ENCODE measurements around the gene TMX1. TPM values are rescaled to one million over a fixed set of nuclear protein-coding genes. Genes with fewer than 3 reads are reported as not detected.

Gene TMX1
- total RNA-seq, 1 experiment from 2014 or later: 35.3 TPM

DNA sequence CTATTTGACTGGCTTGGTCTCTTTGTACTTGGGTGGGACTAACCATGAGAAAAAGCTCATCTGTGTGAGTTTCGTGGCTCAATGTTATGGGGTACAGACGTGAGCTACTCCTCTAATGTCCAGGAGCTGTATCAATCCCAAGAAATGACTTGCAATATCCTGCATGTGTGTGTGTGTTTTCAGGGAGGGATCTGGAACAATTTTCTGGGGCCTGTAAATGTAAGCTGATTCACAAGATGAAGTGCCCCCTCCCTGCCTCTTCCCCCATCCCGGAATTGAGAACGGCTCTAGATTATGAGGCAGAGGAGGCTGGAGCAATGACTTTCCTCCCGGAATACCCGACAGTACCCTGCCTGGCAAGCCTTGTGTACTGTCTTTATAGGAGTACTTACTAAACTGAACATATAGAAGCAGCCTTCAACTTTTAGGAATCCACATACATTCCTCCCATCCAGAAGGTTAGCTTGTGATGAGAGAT is 53.9 kb downstream of the TMX1 start:
- BruUV-seq (replicated peaks): no TSS peak
- Histone ChIP-seq H3F3A (ENCODE audit: insufficient read depth, low read depth) (peaks cover 3% of the 10 kb centered on the region; the same call in 1 of the 2 replicates), H3K4me1 (replicated peaks; ENCODE audit: insufficient read depth) (peaks cover 9% of the 10 kb centered on the region), H3K4me3 (no peak overlapping the region), H3K4me2 (no peak overlapping the region), H3K36me3 (ENCODE audit: low read depth) (no peaks in the 10 kb centered on the region), H2AFZ (no peak overlapping the region), H3K9me2 (ENCODE audit: insufficient read depth) (no peaks in the 10 kb centered on the region), H3K27ac (no peak overlapping the region), H3K27me3 (ENCODE audit: insufficient read depth, low read depth) (no peaks in the 10 kb centered on the region), H4K20me1 (ENCODE audit: insufficient read depth) (no peaks in the 10 kb centered on the region), H3K9me3 (ENCODE audit: insufficient read depth, low read depth) (no peaks in the 10 kb centered on the region), H3K79me2 (ENCODE audit: low read depth) (no peaks in the 10 kb centered on the region)
- CTCF ChIA-PET: no interaction called here
- POLR2A ChIA-PET (ENCODE audit: unreplicated experiment): no interaction called here
- DNase-seq: no peak
- no peak for TF ChIP-seq EZH2 (IDR thresholded peaks at IDR 0.05; ENCODE audit: low read depth)
- TF ChIP-seq, protein P1, sequence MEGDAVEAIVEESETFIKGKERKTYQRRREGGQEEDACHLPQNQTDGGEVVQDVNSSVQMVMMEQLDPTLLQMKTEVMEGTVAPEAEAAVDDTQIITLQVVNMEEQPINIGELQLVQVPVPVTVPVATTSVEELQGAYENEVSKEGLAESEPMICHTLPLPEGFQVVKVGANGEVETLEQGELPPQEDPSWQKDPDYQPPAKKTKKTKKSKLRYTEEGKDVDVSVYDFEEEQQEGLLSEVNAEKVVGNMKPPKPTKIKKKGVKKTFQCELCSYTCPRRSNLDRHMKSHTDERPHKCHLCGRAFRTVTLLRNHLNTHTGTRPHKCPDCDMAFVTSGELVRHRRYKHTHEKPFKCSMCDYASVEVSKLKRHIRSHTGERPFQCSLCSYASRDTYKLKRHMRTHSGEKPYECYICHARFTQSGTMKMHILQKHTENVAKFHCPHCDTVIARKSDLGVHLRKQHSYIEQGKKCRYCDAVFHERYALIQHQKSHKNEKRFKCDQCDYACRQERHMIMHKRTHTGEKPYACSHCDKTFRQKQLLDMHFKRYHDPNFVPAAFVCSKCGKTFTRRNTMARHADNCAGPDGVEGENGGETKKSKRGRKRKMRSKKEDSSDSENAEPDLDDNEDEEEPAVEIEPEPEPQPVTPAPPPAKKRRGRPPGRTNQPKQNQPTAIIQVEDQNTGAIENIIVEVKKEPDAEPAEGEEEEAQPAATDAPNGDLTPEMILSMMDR (conservative IDR thresholded peaks at IDR 0.05): no peak
- intact Hi-C loops (cut with micrococcal nuclease; ENCODE audit: unreplicated experiment): loop anchor here (5.0 to 10.0 kb wide), 2 partner anchors 103 to 151 kb away; no protein-coding TSS in a partner anchor

DNA sequence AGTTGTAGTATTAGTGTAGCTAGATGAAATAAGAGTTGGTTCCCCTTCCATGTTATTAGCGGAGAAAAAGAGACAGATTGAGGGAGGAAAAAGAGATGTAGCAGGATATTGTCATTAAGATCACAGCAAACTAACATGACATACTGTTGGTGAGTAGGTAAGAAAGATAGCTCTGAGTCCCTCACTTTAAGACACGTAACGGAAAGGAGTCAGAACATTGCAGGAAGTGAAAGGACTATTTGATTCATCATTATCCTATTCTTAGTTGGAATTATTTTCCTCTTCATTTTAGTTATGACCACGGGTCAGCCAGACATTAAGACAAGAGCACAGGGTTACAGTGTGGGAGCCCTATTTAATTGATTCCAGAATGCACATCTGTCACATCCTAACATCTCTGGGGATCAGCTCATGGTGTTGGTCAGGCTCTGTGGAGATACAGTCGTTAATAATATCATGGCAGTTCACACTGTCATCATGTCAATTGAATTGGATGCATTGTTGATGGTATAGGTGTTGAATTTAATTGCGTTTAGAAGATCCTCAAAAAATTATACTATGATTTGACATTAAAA is 55.0 kb downstream of the TMX1 start:
- intact Hi-C loops (cut with micrococcal nuclease; ENCODE audit: unreplicated experiment): loop anchor here (5.0 to 10.0 kb wide), 2 partner anchors 102 to 150 kb away; no protein-coding TSS in a partner anchor
- CTCF ChIA-PET: no interaction called here
- Histone ChIP-seq H3K9me3 (ENCODE audit: insufficient read depth, low read depth) (no peaks in the 10 kb centered on the region), H3K27me3 (ENCODE audit: insufficient read depth, low read depth) (no peaks in the 10 kb centered on the region), H3K4me1 (replicated peaks; ENCODE audit: insufficient read depth) (peaks cover 9% of the 10 kb centered on the region), H3K4me2 (no peak overlapping the region), H3K36me3 (ENCODE audit: low read depth) (no peaks in the 10 kb centered on the region), H2AFZ (no peak overlapping the region), H3K9me2 (ENCODE audit: insufficient read depth) (no peaks in the 10 kb centered on the region), H3K27ac (no peak overlapping the region), H3K79me2 (ENCODE audit: low read depth) (no peaks in the 10 kb centered on the region), H3F3A (ENCODE audit: insufficient read depth, low read depth) (peaks cover 3% of the 10 kb centered on the region; the same call in 1 of the 2 replicates), H4K20me1 (ENCODE audit: insufficient read depth) (no peaks in the 10 kb centered on the region), H3K4me3 (no peak overlapping the region)
- no TSS peak for BruUV-seq (replicated peaks)
- POLR2A ChIA-PET (ENCODE audit: unreplicated experiment): interaction anchor here (0.7 kb wide), 1 partner anchor 325 kb away, joined by 4 read pairs; no protein-coding TSS in a partner anchor
- DNase-seq: no peak
- TF ChIP-seq, protein P1 (conservative IDR thresholded peaks at IDR 0.05): no peak
- TF ChIP-seq EZH2 (IDR thresholded peaks at IDR 0.05; ENCODE audit: low read depth): no peak

DNA sequence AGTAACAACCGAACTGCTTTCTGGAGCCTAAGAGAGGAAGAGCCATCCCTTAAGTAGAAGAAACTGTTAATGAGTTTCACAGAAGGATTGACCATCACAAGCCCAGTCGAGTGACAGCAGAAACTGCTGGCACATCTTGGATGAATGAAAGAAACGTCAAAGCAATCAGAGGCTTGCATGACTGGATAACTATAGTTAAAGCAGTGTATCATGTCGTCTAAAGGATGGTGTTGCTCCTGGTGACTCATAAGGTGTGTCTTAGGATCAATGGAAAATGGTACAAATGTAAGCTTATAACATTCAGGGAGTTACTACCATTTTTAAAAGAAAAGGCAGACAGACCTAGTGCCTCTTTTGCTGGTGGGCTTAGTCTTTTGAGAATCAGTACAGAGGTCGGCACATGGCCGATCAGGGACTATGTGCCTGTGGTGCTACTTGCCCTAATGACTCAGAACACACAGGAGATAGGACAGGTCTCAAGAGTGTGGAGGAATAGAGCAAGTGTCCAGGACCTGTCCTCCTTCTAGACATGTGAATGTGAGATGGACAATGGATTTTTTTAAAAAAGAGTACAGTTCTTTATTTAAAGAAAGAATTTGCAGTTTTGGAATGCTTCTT is 55.7 kb downstream of the TMX1 start:
- no peaks in the 10 kb centered on the region for H3K27me3 ChIP-seq (ENCODE audit: insufficient read depth, low read depth)
- BruUV-seq (replicated peaks): no TSS peak
- intact Hi-C loops (cut with micrococcal nuclease; ENCODE audit: unreplicated experiment): loop anchor here (10.0 kb wide), 1 partner anchor 149 kb away; no protein-coding TSS in a partner anchor

More for the DNA sequence above, 55.7 kb downstream of the TMX1 start:
- peak in 1 of 2 experiments; percentile 49 for DNase-seq
- Histone ChIP-seq H3K4me1 (replicated peaks; ENCODE audit: insufficient read depth) (peaks cover 9% of the 10 kb centered on the region), H3K4me3 (no peak overlapping the region), H3F3A (ENCODE audit: insufficient read depth, low read depth) (peaks cover 3% of the 10 kb centered on the region; the same call in 1 of the 2 replicates), H3K79me2 (ENCODE audit: low read depth) (no peaks in the 10 kb centered on the region), H4K20me1 (ENCODE audit: insufficient read depth) (no peaks in the 10 kb centered on the region), H3K27ac (no peak overlapping the region), H3K4me2 (no peak overlapping the region), H2AFZ (no peak overlapping the region), H3K36me3 (ENCODE audit: low read depth) (no peaks in the 10 kb centered on the region), H3K9me2 (ENCODE audit: insufficient read depth) (no peaks in the 10 kb centered on the region), H3K9me3 (ENCODE audit: insufficient read depth, low read depth) (no peaks in the 10 kb centered on the region)
- TF ChIP-seq EZH2 (IDR thresholded peaks at IDR 0.05; ENCODE audit: low read depth): no peak
- TF ChIP-seq, protein P1 (conservative IDR thresholded peaks at IDR 0.05): no peak
- ChIA-PET POLR2A (ENCODE audit: unreplicated experiment) (interaction anchor here (0.7 kb wide), 1 partner anchor 324 kb away, joined by 4 read pairs; no protein-coding TSS in a partner anchor), CTCF (no interaction called here)

Measured in PC-9 (cell line).